HFF-Myc (cell line): ENCODE data around the gene RNF112.

ENCODE experiments used
- DNase-seq: peaks from one replicate; pipeline ENCODE4 v3.0.0-alpha.2; 2011; ENCODE audit warnings: low read depth; ENCODE audit errors: extremely low read depth
- H3K4me3 ChIP-seq: replicated peaks from 2 replicates; pipeline ENCODE4 v1.5.1; 2011; ENCODE audit warnings: low read depth, mild to moderate bottlenecking, control low read depth, low read length
- TF ChIP-seq, protein P1 (sequence below): IDR thresholded peaks from 2 replicates; pipeline ENCODE4 v1.5.1; 2012; ENCODE audit warnings: mild to moderate bottlenecking, low read depth, low read length, control low read depth; ENCODE audit errors: missing control alignments

RNF112 gene

GRCh38 chr17:19379361-19380065, 31.5 kb upstream of the RNF112 start:
- TF ChIP-seq, protein P1, sequence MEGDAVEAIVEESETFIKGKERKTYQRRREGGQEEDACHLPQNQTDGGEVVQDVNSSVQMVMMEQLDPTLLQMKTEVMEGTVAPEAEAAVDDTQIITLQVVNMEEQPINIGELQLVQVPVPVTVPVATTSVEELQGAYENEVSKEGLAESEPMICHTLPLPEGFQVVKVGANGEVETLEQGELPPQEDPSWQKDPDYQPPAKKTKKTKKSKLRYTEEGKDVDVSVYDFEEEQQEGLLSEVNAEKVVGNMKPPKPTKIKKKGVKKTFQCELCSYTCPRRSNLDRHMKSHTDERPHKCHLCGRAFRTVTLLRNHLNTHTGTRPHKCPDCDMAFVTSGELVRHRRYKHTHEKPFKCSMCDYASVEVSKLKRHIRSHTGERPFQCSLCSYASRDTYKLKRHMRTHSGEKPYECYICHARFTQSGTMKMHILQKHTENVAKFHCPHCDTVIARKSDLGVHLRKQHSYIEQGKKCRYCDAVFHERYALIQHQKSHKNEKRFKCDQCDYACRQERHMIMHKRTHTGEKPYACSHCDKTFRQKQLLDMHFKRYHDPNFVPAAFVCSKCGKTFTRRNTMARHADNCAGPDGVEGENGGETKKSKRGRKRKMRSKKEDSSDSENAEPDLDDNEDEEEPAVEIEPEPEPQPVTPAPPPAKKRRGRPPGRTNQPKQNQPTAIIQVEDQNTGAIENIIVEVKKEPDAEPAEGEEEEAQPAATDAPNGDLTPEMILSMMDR = no peak
- peak overlapping the region; percentile 80 for H3K4me3 ChIP-seq
- DNase-seq = no peak

- TF ChIP-seq, protein P1 = no peak
- DNase-seq = no peak
- no peak overlapping the region for H3K4me3 ChIP-seq
Observed at GRCh38 chr17:19380481-19381301, 30.3 kb upstream of the RNF112 start.

GRCh38 chr17:19381361-19381740, 29.7 kb upstream of the RNF112 start:
- TF ChIP-seq, protein P1 = no peak
- no peak overlapping the region for H3K4me3 ChIP-seq
- no peak for DNase-seq

GRCh38 chr17:19381741-19382444, 29.1 kb upstream of the RNF112 start:
- H3K4me3 ChIP-seq = no peak overlapping the region
- DNase-seq = no peak
- TF ChIP-seq, protein P1 = no peak

GRCh38 chr17:19382531-19383444, 28.2 kb upstream of the RNF112 start:
- TF ChIP-seq, protein P1 = no peak

More at GRCh38 chr17:19382531-19383444, 28.2 kb upstream of the RNF112 start:
- no peak overlapping the region for H3K4me3 ChIP-seq
- DNase-seq = no peak
